SK-N-SH (cell line): ENCODE results near the gene GSTM3.

Source experiments
- EP300 ChIP-seq, 2 experiments: IDR thresholded peaks; 2 replicates each; pipeline versions ENCODE4 v1.4.0 to v1.6.1; 2012; ENCODE audit warnings: borderline replicate concordance in 1 of 2, low read depth in 1 of 2, low read length in 1 of 2
- EZH2phosphoT487 ChIP-seq: fragments of 200-600 bp; sonication (generic); IDR thresholded peaks from 2 replicates; pipeline ENCODE4 v1.6.1; 2017; ENCODE audit warnings: low read depth, mixed run types, mild to moderate bottlenecking, antibody characterized with exemption, moderate library complexity, borderline replicate concordance
- MXI1 ChIP-seq: IDR thresholded peaks from 2 replicates; pipeline ENCODE4 v1.6.1; 2012; ENCODE audit warnings: mild to moderate bottlenecking, low read depth, low read length, improper control_type of control experiment
- NRF1 ChIP-seq: IDR thresholded peaks from 2 replicates; pipeline ENCODE4 v1.6.1; 2012; ENCODE audit warnings: low read depth, mild to moderate bottlenecking, low read length
- POLR2AphosphoS5 ChIP-seq: IDR thresholded peaks from 2 replicates; pipeline ENCODE4 v1.6.1; 2012; ENCODE audit warnings: low read depth, low read length
- RAD21 ChIP-seq: IDR thresholded peaks from 2 replicates; pipeline ENCODE4 v1.6.1; 2012; ENCODE audit warnings: mild to moderate bottlenecking, low read length
- REST ChIP-seq: IDR thresholded peaks from 2 replicates; pipeline ENCODE4 v1.6.1; 2012; ENCODE audit warnings: mild to moderate bottlenecking, low read depth, low read length, moderate library complexity
- RFX5 ChIP-seq: IDR thresholded peaks from 2 replicates; pipeline ENCODE4 v1.6.1; 2012; ENCODE audit warnings: mild to moderate bottlenecking, improper control_type of control experiment, low read length
- SIN3A ChIP-seq: IDR thresholded peaks from 2 replicates; pipeline ENCODE4 v1.6.1; 2012; ENCODE audit warnings: low read depth, mild to moderate bottlenecking, low read length, moderate library complexity, borderline replicate concordance
- TCF12 ChIP-seq: IDR thresholded peaks from 2 replicates; pipeline ENCODE4 v1.4.0; 2012
- TF ChIP-seq, protein P1 (sequence below): fragments of 200-600 bp; sonication (generic); IDR thresholded peaks from 2 replicates; pipeline ENCODE4 v1.6.1; 2017; ENCODE audit warnings: antibody characterized with exemption, mild to moderate bottlenecking, moderate library complexity

DNA sequence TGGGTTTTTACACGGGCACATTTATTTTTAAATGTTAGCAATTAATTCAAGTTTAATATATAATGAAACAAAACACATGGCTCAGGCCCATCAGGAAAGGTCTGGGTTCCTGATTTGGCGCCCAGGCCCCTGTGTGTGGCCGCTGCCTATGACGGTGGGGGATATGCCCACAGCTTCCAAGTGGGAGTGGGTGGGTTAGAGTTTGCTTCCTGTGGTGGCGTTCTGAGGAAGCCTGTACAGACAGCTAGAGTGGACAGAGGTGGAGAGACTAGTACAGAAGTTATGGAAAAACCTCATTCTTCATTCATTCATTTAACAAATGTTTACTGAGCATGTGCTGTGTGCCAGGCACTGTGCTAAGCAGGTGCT is 45.3 kb upstream of the GSTM3 start:
- TF ChIP-seq, protein P1, sequence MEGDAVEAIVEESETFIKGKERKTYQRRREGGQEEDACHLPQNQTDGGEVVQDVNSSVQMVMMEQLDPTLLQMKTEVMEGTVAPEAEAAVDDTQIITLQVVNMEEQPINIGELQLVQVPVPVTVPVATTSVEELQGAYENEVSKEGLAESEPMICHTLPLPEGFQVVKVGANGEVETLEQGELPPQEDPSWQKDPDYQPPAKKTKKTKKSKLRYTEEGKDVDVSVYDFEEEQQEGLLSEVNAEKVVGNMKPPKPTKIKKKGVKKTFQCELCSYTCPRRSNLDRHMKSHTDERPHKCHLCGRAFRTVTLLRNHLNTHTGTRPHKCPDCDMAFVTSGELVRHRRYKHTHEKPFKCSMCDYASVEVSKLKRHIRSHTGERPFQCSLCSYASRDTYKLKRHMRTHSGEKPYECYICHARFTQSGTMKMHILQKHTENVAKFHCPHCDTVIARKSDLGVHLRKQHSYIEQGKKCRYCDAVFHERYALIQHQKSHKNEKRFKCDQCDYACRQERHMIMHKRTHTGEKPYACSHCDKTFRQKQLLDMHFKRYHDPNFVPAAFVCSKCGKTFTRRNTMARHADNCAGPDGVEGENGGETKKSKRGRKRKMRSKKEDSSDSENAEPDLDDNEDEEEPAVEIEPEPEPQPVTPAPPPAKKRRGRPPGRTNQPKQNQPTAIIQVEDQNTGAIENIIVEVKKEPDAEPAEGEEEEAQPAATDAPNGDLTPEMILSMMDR: no peak
- no peak for TF ChIP-seq MXI1
- no peak for TF ChIP-seq REST
- no peak for TF ChIP-seq RAD21
- TF ChIP-seq EP300 (IDR thresholded peaks at IDR 0.05; ENCODE audit: borderline replicate concordance in 1 of 2, low read depth in 1 of 2, low read length in 1 of 2): no peak
- no peak for TF ChIP-seq EZH2phosphoT487
- TF ChIP-seq POLR2AphosphoS5: no peak
- TF ChIP-seq TCF12: no peak
- no peak for TF ChIP-seq NRF1
- TF ChIP-seq RFX5: no peak
- no peak for TF ChIP-seq SIN3A
